Subcutaneous adipose tissue (tissue), 4 donors: ENCODE measurements around the gene TSC22D1. TPM values are rescaled to one million over a fixed set of nuclear protein-coding genes. Genes with fewer than 3 reads are reported as not detected.

Experiments used
- total RNA-seq, 4 donors: library from RNA; depleted of rRNA; stranded (reverse); fragments of >200 nt; gene quantifications; one replicate each; pipeline ENCODE4 v1.1.0, GENCODE V29; 2016
- TF ChIP-seq, protein P1 (sequence below): fragments of 450-650 bp; IDR thresholded peaks from one replicate; pipeline ENCODE4 v1.5.1; 2016; ENCODE audit warnings: low read depth, mild to moderate bottlenecking, control low read depth, antibody characterized with exemption, moderate library complexity

The TSC22D1 gene
- total RNA-seq, 4 donors from 2014 or later: 77.0 to 182 (median 92.1) TPM

DNA sequence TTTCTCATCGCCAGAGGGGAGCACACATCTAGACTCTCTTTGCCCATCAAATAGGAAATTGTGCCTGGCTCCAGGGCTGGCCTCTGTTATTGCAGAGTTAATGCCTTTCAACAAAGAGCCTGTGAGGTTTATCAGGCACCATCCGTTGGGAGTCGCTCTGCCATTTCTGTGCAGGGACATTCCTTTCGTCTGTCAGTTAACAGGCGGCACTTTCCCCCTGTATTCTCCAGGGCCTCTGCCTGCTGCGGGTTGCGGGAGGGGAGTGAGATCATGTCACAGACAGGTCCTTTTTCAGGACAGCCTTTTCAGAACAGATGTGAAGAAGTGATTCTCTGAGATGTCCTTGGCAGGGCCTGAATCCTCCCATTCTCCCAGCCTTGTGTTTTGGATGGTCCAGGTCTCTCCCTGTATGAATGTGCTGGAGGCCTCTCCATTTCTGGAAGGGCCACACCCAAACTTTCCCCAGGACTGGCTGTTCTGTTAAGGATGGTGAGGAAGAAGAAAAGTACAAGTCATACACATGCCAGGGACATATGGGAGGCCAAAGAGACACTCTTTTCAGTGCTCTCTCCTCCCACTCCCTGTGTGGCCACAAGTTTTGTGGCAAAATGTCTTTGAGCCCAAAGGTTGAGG, 187.6 kb downstream of the TSC22D1 start:
- TF ChIP-seq, protein P1, sequence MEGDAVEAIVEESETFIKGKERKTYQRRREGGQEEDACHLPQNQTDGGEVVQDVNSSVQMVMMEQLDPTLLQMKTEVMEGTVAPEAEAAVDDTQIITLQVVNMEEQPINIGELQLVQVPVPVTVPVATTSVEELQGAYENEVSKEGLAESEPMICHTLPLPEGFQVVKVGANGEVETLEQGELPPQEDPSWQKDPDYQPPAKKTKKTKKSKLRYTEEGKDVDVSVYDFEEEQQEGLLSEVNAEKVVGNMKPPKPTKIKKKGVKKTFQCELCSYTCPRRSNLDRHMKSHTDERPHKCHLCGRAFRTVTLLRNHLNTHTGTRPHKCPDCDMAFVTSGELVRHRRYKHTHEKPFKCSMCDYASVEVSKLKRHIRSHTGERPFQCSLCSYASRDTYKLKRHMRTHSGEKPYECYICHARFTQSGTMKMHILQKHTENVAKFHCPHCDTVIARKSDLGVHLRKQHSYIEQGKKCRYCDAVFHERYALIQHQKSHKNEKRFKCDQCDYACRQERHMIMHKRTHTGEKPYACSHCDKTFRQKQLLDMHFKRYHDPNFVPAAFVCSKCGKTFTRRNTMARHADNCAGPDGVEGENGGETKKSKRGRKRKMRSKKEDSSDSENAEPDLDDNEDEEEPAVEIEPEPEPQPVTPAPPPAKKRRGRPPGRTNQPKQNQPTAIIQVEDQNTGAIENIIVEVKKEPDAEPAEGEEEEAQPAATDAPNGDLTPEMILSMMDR: no peak

- TF ChIP-seq, protein P1: no peak
These were observed 189.1 kb downstream of the TSC22D1 start for GRCh38 chr13:44386913-44387556.

- TF ChIP-seq, protein P1: no peak
These were observed 190.3 kb downstream of the TSC22D1 start for GRCh38 chr13:44385847-44386246.

- TF ChIP-seq, protein P1: no peak
These were observed 190.7 kb downstream of the TSC22D1 start for GRCh38 chr13:44385401-44385800.

- TF ChIP-seq, protein P1: no peak
These were observed 191.4 kb downstream of the TSC22D1 start for GRCh38 chr13:44384778-44385177.

DNA sequence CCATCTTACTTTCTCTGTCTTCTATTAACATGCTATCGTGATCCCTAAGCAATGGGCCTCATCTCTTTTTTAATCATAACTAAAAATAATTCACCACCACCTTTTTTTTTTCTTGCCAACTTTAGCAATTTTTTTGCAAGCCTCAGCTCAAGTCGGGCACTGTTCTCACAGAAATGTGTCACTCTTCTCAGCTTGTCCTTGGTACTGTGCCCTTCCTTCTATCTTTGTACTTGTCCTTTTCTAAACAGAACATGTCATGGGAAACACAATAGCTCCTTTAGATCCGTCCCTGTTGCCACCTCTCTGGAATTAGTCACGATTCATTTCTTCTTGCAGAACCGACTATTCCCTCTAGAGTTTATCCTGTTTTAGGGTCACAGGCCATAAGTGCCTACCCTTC, 192.2 kb downstream of the TSC22D1 start:
- TF ChIP-seq, protein P1: no peak

DNA sequence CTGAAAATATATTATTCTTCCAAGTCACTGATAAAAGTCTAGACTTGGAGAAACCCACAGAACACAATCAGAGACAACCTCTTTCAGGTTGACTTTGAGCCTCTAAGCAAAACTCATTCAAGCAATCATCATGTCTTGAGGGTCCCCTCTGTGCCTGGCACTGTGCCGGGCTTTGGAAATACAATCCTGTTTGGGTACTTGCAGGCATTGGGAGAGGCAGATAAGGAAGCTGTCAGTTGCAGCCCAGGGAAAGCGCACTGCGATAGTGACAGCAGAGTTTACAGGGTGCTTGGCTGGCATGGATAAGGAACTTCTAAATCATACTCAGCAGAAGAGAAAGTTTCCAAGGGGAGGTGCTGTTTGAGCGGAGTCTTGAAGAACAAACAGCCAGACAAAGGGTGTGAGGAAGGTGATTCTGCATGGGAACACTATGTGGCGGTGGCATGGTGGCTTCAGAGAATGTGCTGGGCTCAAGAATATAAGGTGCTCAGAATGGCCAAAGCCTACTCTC, 193.4 kb downstream of the TSC22D1 start:
- TF ChIP-seq, protein P1: no peak

Other genes starting within 250 kb of the TSC22D1 start
- gene SERP2, start 202.5 kb downstream of the TSC22D1 start, total RNA-seq: 1 to 10 TPM in 3 of 4 donors, not detected in 1; 1.3 to 5.7 (median 3.1) TPM